GM18858 (cell line): ENCODE measurements around the gene SDK1.

Experiments
- ATAC-seq: cut with Tn5 transposase; IDR thresholded peaks from one replicate; pipeline ENCODE4 v1.9.1; 2021; ENCODE audit not compliant: unreplicated experiment

The SDK1 gene

GRCh38 chr7:3455806-3456595, 154.9 kb downstream of the SDK1 start:
- no peak for ATAC-seq

DNA sequence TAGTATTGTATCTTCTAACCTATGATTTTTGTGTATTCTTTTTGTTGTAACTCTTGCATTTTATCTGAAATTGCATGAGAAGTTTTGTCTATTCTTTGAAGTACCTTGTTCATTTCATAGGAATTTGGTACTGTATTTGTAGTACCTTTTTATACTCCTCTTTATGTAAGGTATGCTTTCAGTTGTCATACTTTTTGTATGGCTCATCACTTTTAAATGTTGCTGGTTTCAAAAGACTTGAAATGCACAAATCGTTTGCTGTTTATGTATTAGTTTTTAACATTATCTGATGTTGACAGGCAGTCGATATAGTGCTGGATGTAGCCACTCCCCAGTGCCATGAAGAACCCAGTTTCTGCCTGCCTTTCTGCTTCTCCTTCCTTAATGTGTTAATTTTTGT, 158.1 kb downstream of the SDK1 start:
- no peak for ATAC-seq

DNA sequence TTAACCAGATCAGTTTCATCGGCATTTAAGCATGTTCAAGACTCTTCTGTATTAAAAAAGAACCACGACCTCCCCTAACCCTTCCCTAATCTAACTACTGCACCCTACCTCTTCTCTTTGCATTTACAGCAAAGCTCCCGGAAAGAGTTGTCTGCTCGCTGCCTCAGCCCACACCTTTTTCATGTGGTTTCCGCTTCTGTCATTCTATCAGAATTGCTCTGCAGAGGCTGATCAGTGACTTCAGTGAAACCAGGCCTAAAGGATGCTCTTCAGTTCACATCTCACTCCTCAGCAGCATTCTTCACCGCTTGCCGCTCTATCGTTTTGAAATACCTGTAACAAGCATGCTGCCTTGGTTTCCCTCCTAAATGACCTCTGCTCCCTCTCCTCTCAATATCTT, 160.9 kb downstream of the SDK1 start:
- ATAC-seq, result no peak

GRCh38 chr7:3463696-3464095, 162.6 kb downstream of the SDK1 start:
- ATAC-seq, result no peak

DNA sequence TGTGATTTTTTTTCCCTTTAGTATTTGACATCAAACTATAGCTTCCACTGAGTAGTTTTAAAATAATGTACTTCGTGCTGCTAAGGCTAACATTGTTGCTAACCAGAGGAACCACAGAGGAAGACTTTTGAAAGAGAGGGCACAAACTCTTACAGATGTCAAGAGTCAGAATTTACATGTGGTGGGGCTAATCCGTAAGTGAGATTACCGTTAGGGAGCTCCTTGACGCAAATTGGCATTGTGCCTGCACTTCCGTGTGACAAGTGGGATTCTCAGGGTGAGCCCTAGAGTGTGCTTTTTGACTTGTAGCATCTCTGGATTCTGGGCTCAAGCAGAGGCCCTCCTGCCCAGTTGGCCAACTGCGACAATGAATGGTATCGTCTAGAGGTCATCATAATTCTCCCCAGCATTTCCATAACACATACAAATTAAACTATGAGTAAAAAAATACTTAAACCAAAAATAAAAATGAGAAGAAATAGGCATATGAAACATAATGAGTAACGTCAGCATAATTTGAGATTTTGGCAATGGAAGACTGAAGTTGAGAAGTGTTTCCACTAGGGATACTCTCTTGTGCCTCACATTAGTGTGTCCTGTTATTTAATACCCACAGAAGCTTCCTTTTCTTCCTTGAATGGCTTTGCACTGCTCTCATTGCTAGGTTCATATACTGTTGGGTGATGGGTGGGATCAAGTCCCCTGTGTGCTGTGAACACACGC, 164.0 kb downstream of the SDK1 start:
- no peak for ATAC-seq

- ATAC-seq, result no peak
These were observed 165.2 kb downstream of the SDK1 start for GRCh38 chr7:3466261-3466660.

DNA sequence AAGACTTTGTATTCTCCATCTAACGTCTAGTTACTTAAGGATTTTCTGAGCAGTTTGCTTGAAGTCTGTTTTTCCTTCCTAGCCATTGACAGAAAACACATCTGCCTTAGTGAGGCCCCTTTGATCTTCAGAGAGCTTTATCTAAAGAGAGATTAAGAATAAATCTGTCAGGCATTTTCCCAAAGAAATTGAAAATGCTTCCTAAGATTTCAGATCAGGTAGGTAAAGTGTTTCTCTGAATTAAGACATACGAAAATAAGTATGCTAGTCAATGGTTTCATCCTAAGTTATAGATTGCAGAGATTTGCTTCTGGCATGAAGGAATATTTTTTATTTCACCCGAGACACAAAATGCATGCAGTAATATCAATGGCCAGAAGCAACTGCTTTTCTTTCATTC, 168.6 kb downstream of the SDK1 start:
- no peak for ATAC-seq

DNA sequence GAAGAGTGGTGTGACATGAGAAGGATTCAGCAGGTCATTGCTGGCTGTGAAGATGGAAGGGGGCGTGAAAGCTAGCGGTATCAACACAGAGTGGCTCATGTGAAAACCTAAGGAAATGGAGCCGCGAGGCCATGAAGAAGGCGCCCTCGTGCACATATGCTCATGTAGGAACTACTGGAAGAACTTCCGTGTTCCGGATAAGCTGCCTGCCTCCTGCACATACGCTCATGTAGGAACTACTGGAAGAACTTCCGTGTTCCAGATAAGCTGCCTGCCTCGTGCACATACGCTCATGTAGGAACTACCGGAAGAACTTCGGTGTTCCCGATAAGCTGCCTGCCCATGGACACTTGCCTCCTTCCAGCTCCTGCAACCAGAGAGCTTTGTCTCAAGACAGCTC, 179.1 kb downstream of the SDK1 start:
- no peak for ATAC-seq

GRCh38 chr7:3481435-3481834, 180.4 kb downstream of the SDK1 start:
- no peak for ATAC-seq

- no peak for ATAC-seq
These were observed 181.3 kb downstream of the SDK1 start for GRCh38 chr7:3482147-3482921.

- ATAC-seq, result no peak
These were observed 185.8 kb downstream of the SDK1 start for GRCh38 chr7:3486841-3487240.

DNA sequence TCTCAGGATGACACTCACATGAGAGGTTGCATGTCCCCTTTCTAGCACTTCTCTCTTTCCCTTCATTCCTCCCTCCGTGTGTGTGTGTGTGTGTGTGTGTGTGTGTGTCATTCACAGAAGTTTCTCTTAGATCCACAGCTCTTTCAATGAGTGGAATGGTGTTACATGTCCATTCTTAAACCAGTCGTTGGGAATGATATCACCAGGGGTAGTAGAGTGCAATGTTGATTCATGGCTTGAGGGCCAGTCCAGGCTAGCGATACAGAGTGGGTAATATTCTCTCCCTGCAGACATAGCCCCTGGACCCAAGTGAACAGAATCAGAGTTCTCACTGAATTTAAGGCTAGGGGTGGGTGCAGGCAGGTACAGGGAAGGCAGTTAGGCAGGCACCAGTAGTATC, 187.8 kb downstream of the SDK1 start:
- no peak for ATAC-seq

- no peak for ATAC-seq
These were observed 192.4 kb downstream of the SDK1 start for GRCh38 chr7:3493499-3493898.

DNA sequence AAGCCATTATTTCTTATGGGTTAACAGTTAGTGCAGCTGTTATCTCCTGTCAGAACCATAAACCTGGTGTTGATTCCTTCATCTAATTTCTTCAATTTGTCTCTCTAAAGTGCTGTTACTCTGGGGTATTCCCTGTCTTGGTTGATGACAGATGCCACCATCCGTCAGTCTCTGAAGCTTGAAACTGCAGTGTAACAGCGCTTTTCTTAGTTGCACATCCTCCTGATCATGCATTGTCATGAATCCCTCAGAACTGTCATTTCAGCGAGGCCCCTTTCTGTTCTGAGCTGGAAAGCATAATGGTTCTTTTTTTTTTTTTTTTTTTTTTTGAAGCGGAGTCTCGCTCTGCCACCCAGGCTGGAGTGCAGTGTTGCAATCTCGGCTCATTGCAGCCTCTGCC, 193.9 kb downstream of the SDK1 start:
- no peak for ATAC-seq

- no peak for ATAC-seq
These were observed 194.5 kb downstream of the SDK1 start for GRCh38 chr7:3495530-3495929.

- no peak for ATAC-seq
These were observed 194.9 kb downstream of the SDK1 start for GRCh38 chr7:3495954-3496353.

DNA sequence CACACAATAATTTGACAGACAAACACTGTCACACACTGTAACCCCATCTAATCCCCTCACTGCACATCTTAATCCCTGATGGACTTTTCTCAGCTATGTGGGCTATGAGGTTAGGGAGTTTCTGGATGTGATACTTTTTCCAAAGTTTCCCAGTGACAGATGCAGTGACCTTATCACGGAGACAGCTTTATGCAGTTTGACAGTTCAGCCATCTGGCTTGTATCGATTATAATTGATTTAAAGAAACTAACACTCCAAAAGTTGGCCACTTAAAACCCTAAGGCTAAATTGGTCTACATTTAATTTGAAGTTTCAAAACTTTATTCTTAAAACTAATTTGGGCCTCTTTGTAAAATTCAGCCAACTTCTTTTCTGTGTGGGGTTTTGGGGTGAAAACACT, 196.7 kb downstream of the SDK1 start:
- no peak for ATAC-seq

DNA sequence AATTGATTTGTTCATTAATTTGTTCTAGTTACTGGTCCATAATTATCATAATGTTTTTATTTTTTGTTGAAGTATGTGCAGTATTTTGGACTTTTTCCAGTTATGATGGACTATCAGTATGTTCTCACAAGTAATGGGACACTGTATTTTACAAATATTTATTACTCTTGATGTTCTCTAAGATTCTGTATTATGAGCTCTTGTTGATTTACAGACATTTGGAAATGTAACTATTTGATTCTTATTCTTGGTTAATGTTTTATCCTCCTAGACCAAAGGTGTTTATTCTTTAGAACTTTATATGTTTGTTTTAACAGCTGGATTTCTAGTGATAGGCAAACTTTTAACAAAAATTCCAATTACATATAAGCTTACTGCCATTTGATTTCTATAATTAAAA, 200.6 kb downstream of the SDK1 start:
- ATAC-seq, result no peak

GRCh38 chr7:3504384-3504783, 203.3 kb downstream of the SDK1 start:
- no peak for ATAC-seq

- ATAC-seq, result peak; percentile 47
These were observed 209.3 kb downstream of the SDK1 start for GRCh38 chr7:3510101-3511020.

GRCh38 chr7:3517344-3517743, 216.3 kb downstream of the SDK1 start:
- ATAC-seq, result no peak
